Measurements from ENCODE around the gene NAT9. TPM values are rescaled to one million over a fixed set of nuclear protein-coding genes. Genes with fewer than 3 reads are reported as not detected.

NAT9 gene
- total RNA-seq, 1 donor: 20.2 TPM

DNA sequence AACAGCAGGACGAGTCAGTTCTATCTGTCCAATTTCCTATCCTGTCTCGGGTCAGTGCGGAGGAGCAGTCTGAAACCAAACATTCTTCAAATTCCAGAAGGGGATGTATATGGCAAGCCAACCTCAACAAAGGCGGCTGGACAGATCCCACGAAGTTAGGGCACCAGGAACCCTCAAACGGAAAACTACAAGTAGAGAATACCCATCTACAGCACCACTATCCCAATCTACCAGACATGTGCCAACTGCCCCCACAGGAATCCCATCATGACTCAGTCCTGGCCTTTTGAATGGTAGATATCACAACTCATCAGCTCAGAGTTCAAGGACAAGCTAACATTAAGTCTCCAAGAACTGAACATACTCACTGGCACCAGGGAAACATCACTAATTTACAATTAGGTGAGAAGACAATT lies 2.3 kb downstream of the NAT9 start:
- peak; percentile 33 for DNase-seq (ENCODE audit: low read depth)
- TF ChIP-seq, protein P1, sequence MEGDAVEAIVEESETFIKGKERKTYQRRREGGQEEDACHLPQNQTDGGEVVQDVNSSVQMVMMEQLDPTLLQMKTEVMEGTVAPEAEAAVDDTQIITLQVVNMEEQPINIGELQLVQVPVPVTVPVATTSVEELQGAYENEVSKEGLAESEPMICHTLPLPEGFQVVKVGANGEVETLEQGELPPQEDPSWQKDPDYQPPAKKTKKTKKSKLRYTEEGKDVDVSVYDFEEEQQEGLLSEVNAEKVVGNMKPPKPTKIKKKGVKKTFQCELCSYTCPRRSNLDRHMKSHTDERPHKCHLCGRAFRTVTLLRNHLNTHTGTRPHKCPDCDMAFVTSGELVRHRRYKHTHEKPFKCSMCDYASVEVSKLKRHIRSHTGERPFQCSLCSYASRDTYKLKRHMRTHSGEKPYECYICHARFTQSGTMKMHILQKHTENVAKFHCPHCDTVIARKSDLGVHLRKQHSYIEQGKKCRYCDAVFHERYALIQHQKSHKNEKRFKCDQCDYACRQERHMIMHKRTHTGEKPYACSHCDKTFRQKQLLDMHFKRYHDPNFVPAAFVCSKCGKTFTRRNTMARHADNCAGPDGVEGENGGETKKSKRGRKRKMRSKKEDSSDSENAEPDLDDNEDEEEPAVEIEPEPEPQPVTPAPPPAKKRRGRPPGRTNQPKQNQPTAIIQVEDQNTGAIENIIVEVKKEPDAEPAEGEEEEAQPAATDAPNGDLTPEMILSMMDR (IDR thresholded peaks at IDR 0.05; ENCODE audit: insufficient read depth, low read length): no peak
- no peak overlapping the region for H3K4me3 ChIP-seq (ENCODE audit: low read depth, low read length)

DNA sequence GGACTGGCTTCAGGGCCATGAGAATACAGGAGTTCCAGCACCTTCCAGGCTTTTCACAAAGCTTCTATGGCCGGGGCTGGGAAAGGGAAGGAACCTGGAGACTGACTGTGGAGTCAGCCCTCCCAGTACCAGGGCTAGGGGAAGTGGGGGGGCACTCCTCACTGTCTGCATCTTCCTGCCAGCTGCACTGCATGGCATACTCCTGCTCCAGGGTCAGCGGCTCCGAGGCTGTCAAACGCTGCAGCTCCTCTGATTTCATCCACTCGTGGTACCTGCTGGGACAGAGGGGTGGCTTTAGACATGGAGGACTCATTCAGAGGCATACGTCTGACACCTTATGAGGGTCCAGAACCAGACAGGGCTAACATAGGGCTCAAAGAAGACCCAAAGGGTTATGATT lies 2.7 kb downstream of the NAT9 start:
- TF ChIP-seq, protein P1 (IDR thresholded peaks at IDR 0.05; ENCODE audit: insufficient read depth, low read length): no peak
- no peak overlapping the region for H3K4me3 ChIP-seq (ENCODE audit: low read depth, low read length)
- DNase-seq (ENCODE audit: low read depth): no peak

DNA sequence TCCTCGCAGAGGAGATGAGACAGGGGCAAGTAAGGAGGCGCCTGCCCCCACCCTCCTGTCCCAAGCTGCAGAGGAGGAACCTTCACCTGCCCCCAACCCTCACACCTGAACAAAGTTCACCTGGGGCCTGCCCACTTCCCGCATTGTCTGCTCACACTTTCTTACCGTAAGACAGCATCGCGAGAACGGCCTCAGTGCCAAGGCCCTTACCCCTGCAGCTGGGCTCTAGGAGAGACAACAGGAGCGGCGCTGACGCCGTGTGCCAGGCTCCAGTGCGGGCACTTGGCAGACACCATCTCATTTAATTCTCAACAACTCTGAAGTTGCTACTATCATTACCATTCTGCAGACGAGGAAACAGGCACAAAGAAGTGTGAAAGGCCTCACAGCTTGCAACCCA lies 4.1 kb downstream of the NAT9 start:
- no peak overlapping the region for H3K4me3 ChIP-seq (ENCODE audit: low read depth, low read length)
- TF ChIP-seq, protein P1 (IDR thresholded peaks at IDR 0.05; ENCODE audit: insufficient read depth, low read length): no peak
- DNase-seq (ENCODE audit: low read depth): no peak

DNA sequence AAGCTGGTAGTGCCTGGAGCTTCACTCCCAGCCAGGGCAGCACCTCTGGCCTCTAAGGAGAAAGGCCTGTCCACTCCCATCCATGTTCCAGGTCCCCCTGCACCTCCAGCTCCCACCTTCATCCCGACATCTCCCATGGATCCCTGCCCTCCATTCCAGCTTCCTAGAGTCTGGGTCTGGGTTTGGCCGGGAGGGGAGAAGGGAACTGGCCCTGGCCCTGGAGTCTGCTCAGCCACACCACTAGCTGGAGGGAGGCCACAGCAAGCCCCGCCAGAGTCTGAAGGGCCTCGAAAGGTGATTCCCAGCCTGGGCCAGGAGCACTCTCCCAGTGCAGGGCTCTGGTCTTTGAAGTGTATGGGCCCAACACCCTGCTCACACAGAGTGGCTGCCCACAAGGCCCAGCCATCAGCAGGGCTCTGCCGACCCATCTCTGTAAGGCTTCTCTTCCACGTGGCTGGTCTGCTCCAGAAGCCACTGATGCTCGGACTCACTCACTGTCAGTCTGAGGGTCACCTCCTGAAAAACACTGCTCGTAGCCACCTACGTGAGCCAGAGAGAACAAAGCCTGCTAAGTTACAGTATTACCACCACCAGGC lies 4.7 kb downstream of the NAT9 start:
- DNase-seq (ENCODE audit: low read depth): no peak
- no peak overlapping the region for H3K4me3 ChIP-seq (ENCODE audit: low read depth, low read length)
- TF ChIP-seq, protein P1 (IDR thresholded peaks at IDR 0.05; ENCODE audit: insufficient read depth, low read length): no peak

DNA sequence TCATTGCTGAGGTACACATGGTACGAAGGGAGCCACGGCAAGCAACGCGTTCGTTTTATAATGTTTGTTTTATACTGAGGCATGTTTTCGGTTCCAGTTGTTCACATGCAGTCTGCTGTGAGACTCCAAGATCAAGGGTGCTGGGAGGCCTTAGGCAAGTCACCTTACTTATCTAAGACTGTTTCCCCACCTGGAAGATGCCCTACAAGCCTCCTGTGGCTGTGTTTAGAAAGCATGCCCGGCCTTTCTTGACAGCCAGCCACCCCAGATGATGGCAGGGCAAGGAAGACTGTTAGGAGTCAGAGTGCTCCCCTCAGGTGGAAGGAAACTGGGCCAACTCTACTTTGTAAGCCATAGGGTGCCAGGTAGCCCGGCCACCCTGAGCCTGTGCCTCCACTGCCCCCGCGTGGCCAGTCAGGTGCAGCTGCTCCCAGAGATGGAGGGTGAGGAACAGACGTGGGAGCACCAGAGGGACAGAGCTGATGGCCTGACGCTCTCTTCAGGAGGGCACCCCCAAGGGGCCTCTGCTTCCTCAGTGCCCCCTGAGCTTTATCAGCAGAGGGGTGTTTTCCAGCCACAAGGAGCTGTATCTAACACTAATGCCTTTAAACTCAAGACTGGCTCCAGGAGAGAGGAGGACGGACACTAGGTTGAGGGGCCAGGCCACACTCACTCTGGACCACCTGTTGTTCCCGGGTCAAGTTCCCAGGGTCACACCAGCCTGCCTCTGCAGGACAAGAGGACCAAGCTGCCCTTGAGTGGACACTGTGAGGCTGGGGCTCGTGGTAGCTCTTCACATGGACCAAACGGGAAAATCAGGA lies 5.4 kb downstream of the NAT9 start:
- peak; percentile 37 for DNase-seq (ENCODE audit: low read depth)

DNA sequence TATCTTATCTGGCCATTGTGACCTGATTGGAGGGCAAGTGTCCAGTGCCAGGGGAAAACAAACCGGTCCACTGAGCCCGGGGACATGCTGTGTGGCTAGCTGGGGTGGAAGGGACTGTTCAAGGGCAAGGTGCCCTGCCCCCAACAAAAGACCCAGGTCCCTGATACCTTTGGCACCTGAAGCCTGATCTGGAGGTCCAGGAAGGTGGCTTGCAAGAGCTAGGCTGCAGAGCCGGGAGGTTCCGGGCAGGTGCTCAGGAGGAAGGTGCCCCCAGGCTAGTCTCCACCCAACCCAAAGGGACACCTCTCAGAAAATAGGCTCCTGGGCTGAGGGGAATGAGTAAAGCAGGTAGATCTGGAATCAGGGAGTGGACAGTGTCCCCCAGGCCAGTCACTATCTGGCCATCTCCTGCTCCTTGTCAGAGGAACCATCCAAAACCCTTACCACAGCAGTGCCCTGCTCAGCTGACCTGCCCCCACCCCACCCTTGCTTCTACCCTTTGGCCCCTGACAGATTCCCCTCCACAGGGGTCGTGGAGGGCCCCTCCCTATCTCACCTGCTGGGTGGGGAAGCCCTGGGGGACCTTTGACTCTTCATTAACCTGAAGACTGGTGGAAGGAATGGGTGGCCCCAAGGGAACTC lies 6.2 kb downstream of the NAT9 start:
- no peak overlapping the region for H3K4me3 ChIP-seq (ENCODE audit: low read depth, low read length)
- TF ChIP-seq, protein P1 (IDR thresholded peaks at IDR 0.05; ENCODE audit: insufficient read depth, low read length): no peak
- DNase-seq (ENCODE audit: low read depth): no peak

More for the DNA sequence above, 5.4 kb downstream of the NAT9 start:
- H3K4me3 ChIP-seq (ENCODE audit: low read depth, low read length): no peak overlapping the region
- TF ChIP-seq, protein P1 (IDR thresholded peaks at IDR 0.05; ENCODE audit: insufficient read depth, low read length): peak; percentile 81
